H1 (cell line): ENCODE measurements around the gene PCP4. TPM values are rescaled to one million over a fixed set of nuclear protein-coding genes. Genes with fewer than 3 reads are reported as not detected.

Source experiments
- CTCF ChIA-PET: fragments of 300-600 bp; sonication (Branson Sonifier 250); formaldehyde crosslinking; loops from one replicate; lab custom pipeline; 2021; ENCODE audit not compliant: partially characterized antibody; lab: Charles Lee
- POLR2A ChIA-PET: fragments of 300-600 bp; sonication (Branson Sonifier 250); formaldehyde crosslinking; loops from one replicate; lab custom pipeline; 2021; ENCODE audit warnings: inconsistent platforms; ENCODE audit not compliant: partially characterized antibody; lab: Charles Lee
- DNase-seq, 2 experiments: peaks; one replicate each; pipeline versions ENCODE4 v3.0.0 to v3.0.0-alpha.2; 2010 to 2022; ENCODE audit warnings: low spot score in 2 of 2, low read depth in 1 of 2, mixed read lengths in 1 of 2
- FAIRE-seq: peaks from 2 replicates; lab custom pipeline; 2011; peaks lifted over from hg19 to GRCh38; lab: Jason Lieb, UNC
- H2AFZ ChIP-seq: 2 replicates; pipeline ENCODE4 v1.8.1; 2012; ENCODE audit warnings: low read length, inconsistent platforms
- H2AK5ac ChIP-seq: 2 replicates; pipeline ENCODE4 v1.6.1; 2013; ENCODE audit warnings: low read depth, low read length
- H2BK120ac ChIP-seq: replicated peaks from 2 replicates; pipeline ENCODE3; 2013; ENCODE audit warnings: low read depth, low read length, inconsistent platforms
- H2BK12ac ChIP-seq: 2 replicates; pipeline ENCODE4 v1.6.1; 2013; ENCODE audit warnings: low read depth, low read length
- H2BK15ac ChIP-seq: 2 replicates; pipeline ENCODE4 v1.6.1; 2013; ENCODE audit warnings: low read length
- H2BK20ac ChIP-seq: 2 replicates; pipeline ENCODE4 v1.6.1; 2013; ENCODE audit warnings: low read length
- H2BK5ac ChIP-seq: 2 replicates; pipeline ENCODE4 v1.6.1; 2013; ENCODE audit warnings: low read depth, low read length
- H3K14ac ChIP-seq: 2 replicates; pipeline ENCODE4 v1.6.1; 2013; ENCODE audit warnings: inconsistent platforms; ENCODE audit not compliant: insufficient read length
- H3K18ac ChIP-seq: 2 replicates; pipeline ENCODE4 v1.6.1; 2013; ENCODE audit warnings: low read length; ENCODE audit errors: extremely low read depth
- H3K23ac ChIP-seq: 2 replicates; pipeline ENCODE4 v1.6.1; 2013; ENCODE audit warnings: inconsistent platforms; ENCODE audit not compliant: insufficient read length
- H3K23me2 ChIP-seq: 2 replicates; pipeline ENCODE4 v1.6.1; 2013; ENCODE audit warnings: low read depth, low read length
- H3K27ac ChIP-seq: 2 replicates; pipeline ENCODE4 v1.6.1; 2011; ENCODE audit warnings: low read depth, low read length, inconsistent platforms
- H3K27me3 ChIP-seq, 4 experiments: replicated peaks in 1 of 4; 1 replicate in 1 of 4; 2 replicates in 3 of 4; pipeline versions ENCODE4 v1.6.1 to v1.8.1; 2011 to 2013; ENCODE audit warnings: low read length in 3 of 4, mild to moderate bottlenecking in 3 of 4, inconsistent platforms in 2 of 4, mixed read lengths in 2 of 4, moderate library complexity in 1 of 4; ENCODE audit not compliant: control insufficient read depth in 3 of 4, insufficient read depth in 3 of 4; ENCODE audit errors: extremely low read depth in 1 of 4
- H3K36me3 ChIP-seq, 4 experiments: 2 replicates each; pipeline versions ENCODE4 v1.6.1 to v1.8.1; 2011 to 2013; ENCODE audit warnings: mild to moderate bottlenecking in 4 of 4, low read length in 3 of 4, moderate library complexity in 2 of 4, control low read depth in 1 of 4, inconsistent platforms in 1 of 4; ENCODE audit not compliant: insufficient read depth in 4 of 4, control insufficient read depth in 2 of 4
- H3K4ac ChIP-seq: replicated peaks from 2 replicates; pipeline ENCODE3; 2013; ENCODE audit warnings: low read length, low read depth, mixed read lengths, inconsistent platforms; ENCODE audit not compliant: insufficient read length
- H3K4me1 ChIP-seq, 4 experiments: replicated peaks in 1 of 4; 1 replicate in 1 of 4; 2 replicates in 3 of 4; pipeline versions ENCODE4 v1.6.1 to v1.8.1; 2011 to 2013; ENCODE audit warnings: low read length in 3 of 4, inconsistent platforms in 2 of 4, mixed read lengths in 1 of 4; ENCODE audit not compliant: insufficient read depth in 4 of 4, control insufficient read depth in 3 of 4
- H3K4me2 ChIP-seq, 2 experiments: 2 replicates each; pipeline versions ENCODE4 v1.6.1 to v1.8.1; 2011 to 2013; ENCODE audit warnings: low read depth in 2 of 2, low read length in 2 of 2, control low read depth in 1 of 2, inconsistent platforms in 1 of 2, mild to moderate bottlenecking in 1 of 2; ENCODE audit not compliant: insufficient read depth in 1 of 2
- H3K4me3 ChIP-seq, 4 experiments: fragments of 200-600, 300-600 bp in 1 of 4; sonication (generic), shearing (Covaris generic), sonication (Bioruptor Twin) in 1 of 4; 2 replicates each; pipeline versions ENCODE4 v1.5.1 to v1.8.1; 2011 to 2016; ENCODE audit warnings: low read length in 4 of 4, low read depth in 3 of 4, control low read depth in 2 of 4, inconsistent platforms in 2 of 4, mild to moderate bottlenecking in 2 of 4, mixed read lengths in 1 of 4, moderate library complexity in 1 of 4; ENCODE audit not compliant: insufficient read depth in 2 of 4; ENCODE audit errors: extremely low read depth in 1 of 4
- H3K56ac ChIP-seq: replicated peaks from 2 replicates; pipeline ENCODE3; 2013; ENCODE audit warnings: low read depth, mild to moderate bottlenecking, mixed read lengths, low read length, inconsistent platforms; ENCODE audit not compliant: insufficient read length
- H3K79me1 ChIP-seq: 2 replicates; pipeline ENCODE4 v1.6.1; 2013; ENCODE audit warnings: low read depth, low read length, control low read depth
- H3K79me2 ChIP-seq, 2 experiments: 2 replicates each; pipeline versions ENCODE4 v1.6.1 to v1.8.1; 2012 to 2013; ENCODE audit warnings: low read length in 2 of 2, mild to moderate bottlenecking in 2 of 2, inconsistent platforms in 1 of 2; ENCODE audit not compliant: insufficient read depth in 2 of 2, control insufficient read depth in 1 of 2
- H3K9ac ChIP-seq, 4 experiments: replicated peaks in 1 of 4; 1 replicate in 1 of 4; 2 replicates in 3 of 4; pipeline versions ENCODE4 v1.6.1 to v1.8.1; 2011 to 2013; ENCODE audit warnings: low read depth in 3 of 4, low read length in 3 of 4, control low read depth in 2 of 4, mild to moderate bottlenecking in 2 of 4, moderate library complexity in 2 of 4, inconsistent platforms in 1 of 4; ENCODE audit errors: extremely low read depth in 1 of 4
- H3K9me3 ChIP-seq, 2 experiments: 2 replicates each; pipeline versions ENCODE4 v1.6.1 to v1.8.1; 2012 to 2013; ENCODE audit warnings: mild to moderate bottlenecking in 2 of 2, moderate library complexity in 2 of 2, control low read depth in 1 of 2, inconsistent platforms in 1 of 2, low read depth in 1 of 2, low read length in 1 of 2, mixed read lengths in 1 of 2; ENCODE audit not compliant: insufficient read depth in 2 of 2
- H4K20me1 ChIP-seq, 2 experiments: replicated peaks in 1 of 2; 2 replicates each; pipeline versions ENCODE3 to v1.8.1; 2011 to 2013; ENCODE audit warnings: inconsistent platforms in 2 of 2, low read length in 2 of 2, mild to moderate bottlenecking in 1 of 2; ENCODE audit not compliant: insufficient read depth in 2 of 2, control insufficient read depth in 1 of 2
- H4K5ac ChIP-seq: 2 replicates; pipeline ENCODE4 v1.6.1; 2013; ENCODE audit warnings: low read length, low read depth, mixed read lengths, inconsistent platforms; ENCODE audit not compliant: insufficient read length
- H4K8ac ChIP-seq: 2 replicates; pipeline ENCODE4 v1.8.0; 2013; ENCODE audit warnings: mild to moderate bottlenecking, moderate library complexity, low read length, inconsistent platforms; ENCODE audit not compliant: insufficient read depth; ENCODE audit errors: extremely low read depth
- H4K91ac ChIP-seq: replicated peaks from 2 replicates; pipeline ENCODE3; 2013; ENCODE audit warnings: low read length, mixed read lengths, inconsistent platforms; ENCODE audit not compliant: insufficient read length
- ATF3 ChIP-seq: IDR thresholded peaks from 2 replicates; pipeline ENCODE4 v1.6.1; 2011; ENCODE audit warnings: low read depth, mild to moderate bottlenecking, low read length; ENCODE audit not compliant: insufficient read depth
- CHD1 ChIP-seq: IDR thresholded peaks from 2 replicates; pipeline ENCODE4 v1.6.1; 2012; ENCODE audit warnings: low read depth, low read length, improper control_type of control experiment
- CHD2 ChIP-seq: IDR thresholded peaks from 2 replicates; pipeline ENCODE4 v1.6.1; 2012; ENCODE audit warnings: low read length, improper control_type of control experiment
- CREB1 ChIP-seq: IDR thresholded peaks from 2 replicates; pipeline ENCODE4 v1.6.1; 2012; ENCODE audit warnings: inconsistent platforms
- EP300 ChIP-seq, 2 experiments: IDR thresholded peaks; 1 replicate in 1 of 2; 2 replicates in 1 of 2; pipeline ENCODE4 v1.6.1; 2011 to 2012; ENCODE audit warnings: low read depth in 2 of 2, low read length in 2 of 2, mild to moderate bottlenecking in 2 of 2, borderline replicate concordance in 1 of 2, inconsistent platforms in 1 of 2, moderate library complexity in 1 of 2
- MAFK ChIP-seq: IDR thresholded peaks from 2 replicates; pipeline ENCODE4 v1.6.1; 2012; ENCODE audit warnings: low read depth, mild to moderate bottlenecking, improper control_type of control experiment, low read length
- SAP30 ChIP-seq: fragments of 300-600 bp; sonication (generic); IDR thresholded peaks from 2 replicates; pipeline ENCODE4 v1.7.1; 2012; ENCODE audit warnings: low read length, moderate library complexity, mild to moderate bottlenecking, inconsistent platforms; ENCODE audit not compliant: insufficient read depth, insufficient replicate concordance
- SP1 ChIP-seq: IDR thresholded peaks from 2 replicates; pipeline ENCODE4 v1.6.1; 2011; ENCODE audit warnings: low read depth, low read length
- SP4 ChIP-seq: IDR thresholded peaks from 2 replicates; pipeline ENCODE4 v1.6.1; 2012; ENCODE audit warnings: low read length, inconsistent platforms
- SUZ12 ChIP-seq: fragments of 200-600 bp; sonication (generic); IDR thresholded peaks from 2 replicates; pipeline ENCODE4 v1.6.1; 2012; ENCODE audit warnings: mild to moderate bottlenecking, inconsistent platforms, low read length, moderate library complexity, mixed read lengths
- TBP ChIP-seq: IDR thresholded peaks from 2 replicates; pipeline ENCODE4 v1.6.1; 2011; ENCODE audit warnings: low read depth, low read length, improper control_type of control experiment
- USF2 ChIP-seq: IDR thresholded peaks from 2 replicates; pipeline ENCODE4 v1.6.1; 2011; ENCODE audit warnings: low read length, improper control_type of control experiment
- YY1 ChIP-seq: IDR thresholded peaks from 2 replicates; pipeline ENCODE4 v1.6.1; 2011; ENCODE audit warnings: low read depth, mild to moderate bottlenecking, low read length
- ZNF274 ChIP-seq: IDR thresholded peaks from 2 replicates; pipeline ENCODE4 v1.7.0; 2012; ENCODE audit warnings: low read length, borderline replicate concordance; ENCODE audit errors: extremely low read depth
- WGBS, 2 experiments: shearing (Covaris generic) in 1 of 2; methylation state at CpG; one replicate each; pipeline versions ENCODE4 v1.1.6 to v1.1.7; 2013 to 2015; ENCODE audit warnings: low lambda C conversion rate in 2 of 2, mixed read lengths in 2 of 2, inconsistent platforms in 1 of 2, low coverage in 1 of 2, missing lambda C conversion rate in 1 of 2; ENCODE audit not compliant: insufficient replicate concordance in 2 of 2, insufficient coverage in 1 of 2, insufficient read length in 1 of 2; ENCODE audit errors: extremely low coverage in 1 of 2, missing lambda C conversion rate in 1 of 2; 5-methylcytosine and 5-hydroxymethylcytosine counted together
- polyA plus RNA-seq, 7 experiments: library from polyadenylated mRNA; depleted of rRNA in 3 of 7; stranded (reverse) in 5 of 7; unstranded in 2 of 7; fragments of >200 nt in 5 of 7; fragments of 200-250 nt in 2 of 7; gene quantifications; 1 replicate in 5 of 7; 2 replicates in 1 of 7; 4 replicates in 1 of 7; pipeline versions ENCODE4 v1.2.1 to v1.2.3, GENCODE V29; 2011 to 2013; ENCODE audit warnings: missing spikeins in 2 of 7, mixed read lengths in 2 of 7
- total RNA-seq: library from RNA; stranded (reverse); fragmentation: NEBNext Ultra II Directional; extraction: Animal tissue kit (Norgen Biotek cat#: 25700); gene quantifications from 2 replicates; pipeline ENCODE4 v1.2.1, GENCODE V29; 2021

The PCP4 gene
- total and polyA plus RNA-seq, 2 of the 8 experiments (the other 6 are each of a cell fraction or from before 2014, with no cell fraction given): 1.8 to 2.4 TPM

GRCh38 chr21:39958731-39959130, 91.5 kb downstream of the PCP4 start:
- Histone ChIP-seq H3K23ac (no peak overlapping the region), H2BK15ac (no peak overlapping the region), H3K9ac (no peak overlapping the region), H3K14ac (no peak overlapping the region), H2BK12ac (no peak overlapping the region), H3K79me2 (no peaks in the 10 kb centered on the region), H4K20me1 (no peaks in the 10 kb centered on the region), H3K4me3 (no peak overlapping the region), H3K9me3 (peaks cover 0 to 8% of the 10 kb centered on the region in 2 experiments; a peak in 2 of 4 replicates), H3K36me3 (no peaks in the 10 kb centered on the region), H3K4me2 (no peak overlapping the region), H3K79me1 (no peaks in the 10 kb centered on the region), H2AFZ (no peak overlapping the region), H3K4ac (no peak overlapping the region), H3K4me1 (no peaks in the 10 kb centered on the region), H2AK5ac (no peak overlapping the region), H4K91ac (no peak overlapping the region), H3K27me3 (no peaks in the 10 kb centered on the region), H2BK20ac (no peak overlapping the region), H2BK120ac (no peak overlapping the region), H4K5ac (no peak overlapping the region), H3K27ac (no peak overlapping the region), H3K23me2 (no peaks in the 10 kb centered on the region), H3K56ac (no peak overlapping the region), H3K18ac (no peak overlapping the region), H2BK5ac (no peak overlapping the region), H4K8ac (no peak overlapping the region)
- ChIA-PET POLR2A (no interaction called here), CTCF (interaction anchor here (0.6 kb wide), 1 partner anchor 92 kb away, joined by 4 read pairs; no protein-coding TSS in a partner anchor)
- DNase-seq: no peak
- no peak for FAIRE-seq
- 89% methylated on average over 2 of the region's 2 CpGs; no CpG with 5 or more reads in 1 of the 2 experiments for WGBS, 2 experiments
- TF ChIP-seq SP4 (no peak), SAP30 (no peak), SP1 (no peak), SUZ12 (no peak), YY1 (no peak), CHD2 (no peak), USF2 (no peak), CHD1 (no peak), CREB1 (no peak), ZNF274 (no peak), EP300 (IDR thresholded peaks at IDR 0.05; ENCODE audit: borderline replicate concordance in 1 of 2, low read depth in 2 of 2, low read length in 2 of 2) (no peak), MAFK (no peak), ATF3 (no peak), TBP (no peak)
